Neural progenitor cell (in vitro differentiated cells): ENCODE results near the gene CDK3.

Source experiments
- CTCF ChIP-seq: fragments of 200-600 bp; sonication (generic); IDR thresholded peaks from 2 replicates; pipeline ENCODE4 v1.5.1; 2017; ENCODE audit warnings: antibody characterized with exemption, mild to moderate bottlenecking
- EZH2 ChIP-seq: fragments of 200-600 bp; sonication (generic); IDR thresholded peaks from 2 replicates; pipeline ENCODE4 v1.6.1; 2017; ENCODE audit warnings: antibody characterized with exemption, mild to moderate bottlenecking, moderate library complexity

- no peak for TF ChIP-seq EZH2
- TF ChIP-seq CTCF, result no peak
These were observed 50.9 kb downstream of the CDK3 start for GRCh38 chr17:76051561-76051960.
